NCI-H187 treated with DMSO at 0.1 percent for 48 hours (cell line): ENCODE measurements around the gene ARHGAP26.
"Not testable (repeated sequence)": the region's sequence is repeated elsewhere in the genome, so short reads cannot be mapped to it uniquely, and the experiment has no call there.

Experiments used
- DNase-seq: peaks from one replicate; lab custom pipeline; 2025; lab: John Stamatoyannopoulos, UW

Gene ARHGAP26

GRCh38 chr5:142904416-142904815, 134.2 kb downstream of the ARHGAP26 start:
- DNase-seq: no peak

DNA sequence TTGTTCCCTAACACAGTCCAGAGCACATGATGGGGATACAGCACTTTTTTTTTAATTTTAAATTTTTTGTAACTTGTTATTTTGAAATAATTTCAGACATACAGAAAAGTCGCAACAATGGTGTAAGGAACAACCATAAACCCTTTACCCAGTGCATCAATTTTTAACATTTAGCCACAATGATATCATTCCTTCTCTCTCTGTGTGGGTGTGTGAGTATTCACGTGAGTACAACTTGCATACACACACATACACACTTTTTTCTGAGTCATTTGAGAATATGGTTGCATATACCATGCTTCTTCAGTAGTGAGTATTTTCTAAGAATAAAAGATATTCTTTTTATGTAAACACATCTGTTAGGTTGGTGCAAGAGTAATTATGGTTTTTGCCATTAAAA, 135.2 kb downstream of the ARHGAP26 start:
- DNase-seq: no peak

- no peak for DNase-seq
Observed at GRCh38 chr5:142906863-142907671, 136.9 kb downstream of the ARHGAP26 start.

DNA sequence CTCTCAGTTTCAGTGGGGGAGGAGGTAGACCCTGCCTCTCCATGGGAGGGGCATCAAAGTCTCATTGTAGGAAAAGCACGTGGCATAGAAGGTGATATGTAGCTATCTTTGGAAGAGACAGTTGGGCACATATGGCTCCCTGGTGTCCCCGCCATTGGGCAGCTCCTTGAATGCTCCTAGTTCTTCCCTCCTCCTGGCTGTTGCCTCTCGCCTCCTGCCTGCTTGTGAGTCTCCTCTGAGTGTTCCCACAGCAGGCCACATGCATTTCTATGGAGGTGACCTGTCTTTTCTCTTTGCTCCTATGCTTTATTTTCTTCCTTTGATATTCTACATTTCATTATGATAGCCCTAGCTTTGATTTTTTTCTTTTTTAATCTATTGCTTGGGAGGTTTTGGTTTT, 138.5 kb downstream of the ARHGAP26 start:
- DNase-seq: no peak

- DNase-seq: no peak
Observed at GRCh38 chr5:142910128-142910527, 140.0 kb downstream of the ARHGAP26 start.

GRCh38 chr5:142911170-142911569, 141.0 kb downstream of the ARHGAP26 start:
- no peak for DNase-seq

GRCh38 chr5:142911775-142912174, 141.6 kb downstream of the ARHGAP26 start:
- no peak for DNase-seq

- no peak for DNase-seq
Observed at GRCh38 chr5:142913728-142914338, 143.7 kb downstream of the ARHGAP26 start.

DNA sequence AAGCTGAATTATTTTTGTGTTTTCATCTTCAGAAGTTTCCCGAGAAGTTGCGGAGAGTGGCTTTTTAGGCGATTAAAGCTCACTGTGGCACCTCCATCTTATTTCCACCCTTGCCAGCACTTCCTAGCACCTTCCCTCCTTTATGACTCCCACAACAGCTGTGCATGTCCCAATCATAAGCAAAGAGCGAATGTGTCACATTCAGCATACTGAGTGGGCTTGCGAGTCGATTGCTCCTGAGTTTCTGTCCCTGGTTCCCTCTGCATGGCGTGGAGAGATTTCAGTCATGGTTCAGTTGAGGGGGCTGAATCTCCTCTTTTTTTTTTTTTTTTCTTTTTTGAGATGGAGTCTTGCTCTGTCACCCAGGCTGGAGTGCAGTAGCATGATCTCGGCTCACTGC, 144.9 kb downstream of the ARHGAP26 start:
- DNase-seq: no peak

DNA sequence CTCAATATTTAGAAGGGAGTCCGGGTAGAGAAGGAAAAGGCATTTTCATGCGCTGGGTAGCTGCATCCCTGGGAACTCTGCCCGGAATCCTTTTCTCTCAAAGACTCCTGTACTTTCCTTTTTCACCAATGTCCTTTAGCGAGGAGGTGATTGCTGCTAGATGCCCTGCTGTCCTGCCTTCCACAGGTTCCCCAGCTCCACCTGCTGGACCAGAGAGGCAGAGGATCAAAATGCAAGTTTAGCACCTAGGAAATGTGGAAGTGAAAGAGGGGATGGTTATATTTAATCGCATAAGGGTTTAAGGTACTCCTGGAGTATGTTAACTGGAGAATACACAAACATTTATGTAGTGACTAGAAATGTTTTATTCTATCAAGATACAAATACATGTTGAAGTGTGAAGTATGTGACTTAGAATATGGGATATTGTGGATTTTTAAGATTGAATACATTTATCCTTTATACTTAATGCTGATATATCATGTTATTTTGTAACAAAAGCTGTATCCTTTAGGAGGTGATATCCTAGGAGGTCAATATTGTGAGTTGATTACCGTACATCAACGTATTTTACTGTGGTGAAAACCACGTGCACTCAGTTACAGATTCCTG, 145.7 kb downstream of the ARHGAP26 start:
- DNase-seq: no peak

GRCh38 chr5:142918959-142919635, 148.9 kb downstream of the ARHGAP26 start:
- DNase-seq: no peak

DNA sequence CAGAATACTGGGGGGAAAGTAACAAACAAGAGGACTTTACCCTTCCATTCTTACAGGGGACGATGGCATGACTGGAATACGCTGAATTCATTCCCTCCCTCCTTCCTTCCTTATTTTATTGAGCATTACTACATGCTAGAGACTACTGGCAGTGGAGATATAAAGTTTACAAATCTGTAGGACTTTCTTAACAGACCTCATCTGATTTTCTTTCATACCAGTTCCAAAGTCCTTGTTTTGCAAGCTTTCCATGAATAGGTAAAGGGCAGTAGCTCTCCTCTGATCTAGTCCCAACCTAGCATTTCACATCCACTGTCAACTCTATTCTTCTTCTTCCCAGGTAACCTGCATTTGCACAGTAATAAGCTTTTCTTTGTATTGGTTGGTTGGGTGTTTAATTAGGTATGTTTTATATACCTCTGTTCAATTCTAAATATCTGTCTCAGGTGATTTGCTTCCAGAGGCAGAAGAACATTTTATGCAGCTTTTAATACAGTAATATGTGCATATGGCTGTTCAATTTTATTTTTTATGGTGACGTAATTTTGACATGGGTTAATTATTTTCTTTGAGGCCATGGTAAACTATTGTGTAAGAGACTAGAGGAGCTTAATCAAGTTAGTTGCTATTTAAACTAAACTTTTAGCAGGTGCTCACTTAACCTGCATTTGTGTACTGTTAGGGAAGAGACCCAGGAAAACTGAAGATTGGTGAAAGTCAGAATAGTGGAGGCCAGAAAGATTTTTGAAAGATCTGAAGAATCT, 150.9 kb downstream of the ARHGAP26 start:
- DNase-seq: no peak

DNA sequence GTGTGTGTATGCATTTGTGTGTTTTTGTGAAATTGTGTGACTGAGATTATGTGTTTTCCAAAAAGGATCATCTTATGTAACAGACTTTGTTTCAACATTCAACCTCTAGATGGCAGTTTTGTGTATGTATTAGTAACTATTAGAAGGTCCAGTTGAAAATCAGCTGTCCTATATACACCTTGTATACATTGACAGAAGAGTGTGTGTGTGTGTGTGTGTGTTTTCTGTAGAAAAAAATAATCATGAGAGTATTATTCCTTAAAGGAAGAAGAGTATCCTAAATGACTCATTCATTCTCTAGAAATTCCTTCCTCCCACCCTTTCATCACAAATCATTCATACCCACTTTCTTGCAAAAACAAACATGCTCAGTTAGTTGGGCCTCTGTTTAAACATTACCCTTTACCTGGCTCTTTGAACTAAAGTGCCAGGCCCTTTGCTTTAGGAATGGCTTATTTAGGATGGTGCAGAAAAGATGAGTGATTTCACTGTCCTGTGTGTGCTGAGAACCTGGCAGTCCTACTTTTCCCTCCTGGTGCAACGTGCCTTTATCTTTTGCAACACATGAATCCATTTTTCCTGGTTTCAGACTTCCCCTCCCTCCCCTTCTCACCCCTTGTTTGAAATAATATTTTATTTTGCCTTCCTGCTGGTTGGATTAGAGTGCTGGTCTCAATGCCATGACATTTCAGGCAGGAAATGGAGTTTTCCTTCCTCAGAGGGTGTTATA, 152.2 kb downstream of the ARHGAP26 start:
- DNase-seq: no peak

GRCh38 chr5:142924135-142924883, 154.1 kb downstream of the ARHGAP26 start:
- no peak for DNase-seq

GRCh38 chr5:142925795-142926194, 155.6 kb downstream of the ARHGAP26 start:
- DNase-seq: no peak

- no peak for DNase-seq
Observed at GRCh38 chr5:142926549-142926948, 156.4 kb downstream of the ARHGAP26 start.

DNA sequence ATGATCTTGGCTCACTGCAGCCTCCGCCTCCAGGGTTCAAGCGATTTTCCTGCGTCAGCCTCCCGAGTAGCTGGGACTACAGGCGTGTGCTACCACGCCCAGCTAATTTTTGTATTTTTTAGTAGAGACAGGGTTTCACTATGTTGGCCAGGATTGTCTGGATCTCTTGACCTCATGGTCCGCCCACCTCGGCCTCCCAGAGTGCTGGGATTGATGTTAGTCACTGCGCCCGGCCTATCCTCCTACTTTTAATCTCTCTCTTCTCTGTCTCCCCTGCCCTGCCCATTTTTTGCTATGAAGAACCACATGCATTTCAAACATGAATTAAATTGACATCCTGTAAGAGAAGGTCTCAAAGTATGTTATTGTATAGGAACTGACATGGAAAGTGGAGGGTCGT, 158.8 kb downstream of the ARHGAP26 start:
- not testable (repeated sequence) for DNase-seq

GRCh38 chr5:142929587-142929986, 159.4 kb downstream of the ARHGAP26 start:
- no peak for DNase-seq

- no peak for DNase-seq
Observed at GRCh38 chr5:142930395-142931110, 160.4 kb downstream of the ARHGAP26 start.
